HTR-8/SVneo (cell line): ENCODE results near the gene COL13A1.

Experiments
- DNase-seq: peaks from one replicate; pipeline ENCODE4 v3.0.0; 2011; ENCODE audit warnings: low spot score, mixed read lengths; ENCODE audit not compliant: insufficient read length
- FAIRE-seq: peaks from 2 replicates; lab custom pipeline; 2011; peaks lifted over from hg19 to GRCh38; lab: Jason Lieb, UNC

The COL13A1 gene

DNA sequence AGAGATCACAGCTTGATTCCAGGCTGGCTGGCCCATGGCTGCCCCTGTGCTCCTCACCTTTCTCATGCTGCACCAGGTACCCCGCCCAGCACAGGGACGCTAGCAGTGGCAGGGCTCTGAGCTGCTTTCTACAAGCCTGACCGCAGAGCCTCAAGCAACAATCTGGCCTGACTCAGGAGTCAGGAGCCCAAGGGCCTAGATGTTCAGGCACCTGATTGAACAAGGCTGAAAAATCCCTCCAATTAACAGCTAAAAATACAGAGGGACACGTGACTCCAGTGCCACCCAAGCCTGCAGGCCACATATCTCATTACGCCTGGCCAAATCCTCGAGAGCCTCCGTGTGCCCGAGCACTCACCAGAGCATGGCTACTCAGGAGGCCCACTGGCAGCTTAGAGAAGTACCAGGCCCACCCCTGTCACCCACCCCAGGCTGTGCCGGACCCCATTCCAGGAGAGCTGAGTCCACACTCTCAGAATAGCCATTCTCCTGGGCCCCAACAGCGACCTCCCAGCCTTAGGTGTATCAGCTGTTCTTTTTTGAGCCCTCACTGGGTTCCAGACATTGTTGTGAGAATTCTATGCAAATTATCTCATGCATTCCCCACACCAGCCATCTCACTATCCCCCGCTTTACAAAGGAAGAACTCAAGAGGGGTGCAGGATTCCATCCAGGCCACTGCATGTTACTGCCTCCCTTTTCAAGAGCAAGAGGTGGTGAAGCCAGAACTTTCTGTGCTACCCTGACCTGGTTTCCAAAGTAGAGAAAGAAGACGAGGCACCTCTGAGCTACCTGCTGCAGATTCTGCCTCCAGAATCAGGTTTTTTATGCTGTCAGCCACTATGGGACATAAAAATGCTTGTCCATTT lies 98.3 kb downstream of the COL13A1 start:
- DNase-seq: no peak
- no peak for FAIRE-seq

DNA sequence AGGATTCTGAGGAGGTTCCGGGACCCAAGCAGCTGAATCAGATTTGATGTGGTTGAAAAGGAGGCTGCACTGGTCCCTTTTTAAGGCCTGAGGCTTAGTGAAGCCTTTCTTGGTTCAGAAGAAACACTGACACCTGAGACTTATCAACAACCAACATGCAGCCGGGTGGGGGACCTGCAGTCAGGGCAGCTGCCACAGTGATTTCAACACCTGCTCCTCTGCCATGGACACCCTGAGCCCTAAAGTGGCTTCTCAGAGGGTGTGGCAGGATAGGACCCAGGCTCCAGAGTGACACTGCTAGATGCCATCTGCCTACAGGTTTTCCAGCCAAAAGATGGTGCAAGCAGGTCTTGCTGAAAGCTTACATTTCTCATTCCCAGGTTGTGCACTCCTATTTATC lies 99.3 kb downstream of the COL13A1 start:
- FAIRE-seq: no peak
- no peak for DNase-seq

DNA sequence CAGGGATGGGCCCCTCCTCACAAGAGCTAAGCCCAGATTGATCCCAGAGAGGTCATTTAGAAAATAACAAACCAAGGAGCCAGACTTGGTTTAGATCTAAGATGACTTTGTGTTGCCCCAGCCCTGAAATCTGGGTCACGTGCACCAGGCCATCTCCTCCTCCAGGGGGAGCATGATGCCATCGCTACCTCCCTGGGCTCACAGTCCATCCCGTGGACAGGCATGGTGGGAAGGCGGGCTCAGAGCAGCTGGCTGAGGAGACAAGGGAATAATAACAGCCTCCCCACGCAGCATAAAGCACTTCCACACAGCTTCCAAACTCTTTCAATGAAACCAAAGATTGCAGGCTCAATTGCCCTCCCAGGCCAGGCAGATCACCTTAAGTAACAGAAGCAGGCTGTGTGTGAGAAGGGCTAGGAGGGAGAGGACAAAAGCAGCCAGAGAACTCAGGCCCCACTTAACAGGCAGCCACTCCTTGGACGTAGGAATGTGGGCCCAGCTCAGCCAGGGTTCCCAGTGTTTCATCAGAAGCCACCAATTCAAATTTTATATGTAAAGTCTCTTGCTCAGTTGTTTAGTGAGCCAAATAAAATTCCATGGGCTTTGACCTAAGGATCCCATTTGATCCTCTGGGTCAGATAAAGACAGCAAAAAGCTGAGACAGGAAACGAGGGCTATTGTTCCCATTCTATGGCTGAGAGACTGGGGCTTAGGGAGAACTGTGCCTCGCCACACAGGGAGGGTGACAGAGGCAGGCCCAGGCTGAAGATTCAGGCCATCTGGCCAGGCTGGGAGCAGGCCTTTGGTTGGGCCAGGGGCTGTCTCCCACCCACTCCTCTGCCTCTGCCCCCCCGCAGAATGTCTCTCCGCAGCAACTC lies 100.2 kb downstream of the COL13A1 start:
- FAIRE-seq (peak; percentile 92), DNase-seq (peak; percentile 80)

DNA sequence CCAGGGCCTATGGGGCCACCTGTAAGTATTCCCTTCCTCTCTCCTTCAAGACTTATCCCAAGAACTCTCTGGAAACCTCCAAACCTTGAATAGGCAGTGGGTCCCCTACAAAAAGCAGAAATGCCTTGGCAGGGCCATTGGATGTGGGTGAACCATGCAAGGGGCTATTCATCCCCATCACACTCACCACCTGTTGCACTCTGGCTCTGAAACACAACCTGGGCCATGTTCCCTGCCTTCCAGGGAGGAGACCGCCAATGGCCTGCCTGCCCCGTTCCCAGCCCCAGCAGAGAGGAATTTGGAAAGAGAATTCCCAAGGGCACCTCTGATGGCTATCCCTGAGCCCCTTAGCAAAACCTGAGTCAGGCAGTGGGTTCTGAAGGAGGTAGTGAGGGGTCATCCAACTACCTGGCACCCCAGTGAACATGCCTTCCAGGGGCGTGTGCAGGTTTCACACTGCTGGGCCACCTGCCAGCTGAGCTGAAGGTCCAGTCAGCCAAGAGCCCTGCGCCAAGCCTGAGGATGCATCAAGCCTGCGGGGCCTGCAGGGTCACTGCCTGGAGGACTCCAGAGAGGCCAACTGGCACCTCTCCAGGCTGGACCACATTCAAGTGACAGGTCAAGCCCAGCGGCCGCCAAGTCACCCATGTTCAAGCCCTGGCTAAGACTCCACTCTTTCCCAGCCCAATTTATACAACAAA lies 101.3 kb downstream of the COL13A1 start:
- DNase-seq (no peak), FAIRE-seq (no peak)

DNA sequence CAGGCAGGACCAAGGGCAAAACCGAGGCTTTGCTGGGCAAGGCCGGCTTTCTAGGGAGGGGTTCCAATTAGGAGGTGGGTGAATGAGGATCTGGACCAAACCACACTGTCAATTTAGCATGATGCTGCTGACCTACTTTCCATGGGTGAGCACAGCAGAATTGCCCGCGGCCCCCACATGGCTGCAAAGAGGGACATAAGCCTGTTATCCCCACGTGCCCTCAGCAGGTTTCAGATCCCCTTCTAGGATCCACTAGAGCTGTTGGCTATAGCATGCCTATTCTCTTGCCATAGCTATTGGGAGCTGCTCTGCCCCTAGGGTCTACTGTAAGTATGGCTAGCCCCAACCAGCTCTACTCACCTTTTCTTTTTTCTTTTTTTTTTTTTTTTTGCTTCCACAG lies 102.8 kb downstream of the COL13A1 start:
- FAIRE-seq: no peak
- no peak for DNase-seq

DNA sequence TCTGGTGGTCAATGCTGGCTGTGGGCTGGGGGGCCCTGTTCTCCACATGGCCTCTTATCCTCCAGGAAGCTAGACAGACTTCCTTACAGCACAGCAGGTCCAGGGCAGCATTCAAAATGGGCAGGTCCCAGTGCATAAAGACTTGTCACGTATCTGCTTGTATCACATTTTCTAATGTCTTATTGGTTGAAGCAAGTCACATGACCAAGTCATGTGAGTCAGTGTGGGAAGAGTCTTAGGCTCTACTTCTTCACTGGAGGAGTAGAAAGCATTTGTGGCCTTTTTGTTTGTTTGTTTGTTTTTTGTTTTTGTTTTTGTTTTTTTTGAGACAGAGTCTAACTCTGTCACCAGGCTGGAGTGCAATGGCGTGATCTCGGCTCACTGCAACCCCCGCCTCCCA lies 104.7 kb downstream of the COL13A1 start:
- FAIRE-seq: no peak
- DNase-seq: no peak

DNA sequence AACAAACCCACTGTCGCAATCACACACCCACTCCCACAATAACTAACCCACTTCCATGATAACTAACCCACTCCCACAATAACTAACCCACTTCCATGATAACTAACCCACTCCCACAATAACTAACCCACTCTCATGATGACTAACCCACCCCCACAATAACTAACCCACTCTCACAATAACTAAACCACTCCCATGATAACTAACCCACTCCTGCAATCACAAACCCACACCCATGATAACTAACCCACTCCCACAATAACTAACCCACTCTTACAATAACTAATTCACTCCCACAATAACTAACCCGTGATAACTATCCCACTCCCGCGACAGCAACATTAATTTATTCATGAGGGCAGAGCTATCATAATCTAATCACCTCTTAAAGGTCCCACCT lies 105.8 kb downstream of the COL13A1 start:
- no peak for DNase-seq
- no peak for FAIRE-seq

DNA sequence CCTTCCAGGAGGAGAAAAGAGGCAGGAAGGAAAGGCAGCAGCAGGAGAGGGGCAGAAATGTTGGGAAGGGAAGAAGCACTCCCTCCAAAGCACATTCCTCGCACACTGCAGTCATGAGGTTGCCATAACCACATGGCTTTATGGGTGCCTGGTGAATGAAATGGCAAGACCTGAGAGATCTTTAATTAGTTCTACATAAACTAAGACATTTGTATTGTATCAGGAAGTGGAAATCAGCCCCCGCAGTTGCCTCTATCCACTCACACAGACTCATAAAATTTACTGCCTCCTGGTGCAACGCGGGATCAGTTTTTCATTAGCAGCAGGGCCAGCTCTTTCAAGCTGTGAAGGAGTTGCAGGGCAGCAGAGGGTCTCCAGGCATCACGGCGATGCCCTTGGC lies 106.4 kb downstream of the COL13A1 start:
- no peak for FAIRE-seq
- DNase-seq: no peak

DNA sequence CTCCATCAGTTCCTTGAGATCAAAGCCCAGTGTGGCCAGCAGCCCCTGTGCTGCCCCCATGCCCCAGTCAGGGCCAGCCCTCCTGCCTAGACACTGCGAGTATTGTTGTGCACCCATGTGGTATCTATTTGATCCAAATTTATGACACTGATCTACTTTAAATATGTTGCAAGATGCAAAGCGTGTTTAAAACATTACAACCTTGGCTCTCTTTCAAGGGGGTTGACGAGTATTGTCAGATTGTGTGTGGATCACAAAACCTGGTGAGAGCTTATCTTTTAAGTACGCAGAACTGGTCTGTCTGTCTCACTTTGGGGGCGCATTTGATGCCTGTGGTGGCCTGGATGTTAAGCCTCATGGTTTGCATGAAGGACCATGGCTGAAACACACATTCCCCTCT lies 108.9 kb downstream of the COL13A1 start:
- DNase-seq (no peak), FAIRE-seq (no peak)

DNA sequence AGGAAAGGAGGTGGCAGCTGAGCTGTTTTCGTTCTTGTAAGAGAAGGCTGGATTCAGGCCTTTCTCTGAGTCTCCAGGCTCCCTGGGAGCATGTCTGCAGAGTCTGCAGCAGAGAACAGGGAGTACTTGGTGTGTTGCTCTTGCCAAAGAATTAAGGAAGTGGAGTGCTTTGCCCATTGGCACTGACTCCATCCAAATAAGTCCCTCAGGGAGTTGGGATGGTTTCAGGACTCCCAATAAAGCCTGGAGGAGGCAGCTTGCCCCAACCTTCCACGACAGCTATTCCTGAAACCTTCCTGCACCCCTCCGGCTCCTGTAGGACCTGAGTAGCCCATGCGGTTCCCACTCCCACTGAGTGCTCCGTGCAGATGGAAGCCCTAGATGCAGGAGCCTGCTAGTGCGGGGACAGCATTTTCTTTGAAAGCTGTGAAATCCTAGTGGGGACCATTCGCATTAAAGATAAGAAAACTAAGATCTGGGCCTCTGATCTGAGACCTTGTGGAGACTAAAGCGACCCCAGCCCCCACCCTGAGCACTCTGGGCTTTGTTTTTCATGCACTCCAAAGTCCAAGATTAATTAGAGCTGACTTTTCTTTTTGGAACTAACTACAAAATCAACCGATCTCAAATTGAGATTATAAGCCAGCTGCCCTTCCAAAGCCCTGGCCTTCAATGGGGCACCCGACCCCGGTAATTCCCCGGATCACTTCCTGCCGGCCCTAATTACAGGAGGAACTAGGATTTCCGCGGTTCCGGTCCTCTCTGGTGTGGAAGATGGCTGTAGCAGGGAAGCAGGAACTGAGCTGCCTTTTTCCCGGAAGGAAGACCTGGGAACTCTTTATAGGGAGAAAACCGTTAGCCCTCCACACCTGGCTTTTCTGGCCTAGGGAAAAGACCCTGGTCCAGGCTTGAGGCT lies 110.2 kb downstream of the COL13A1 start:
- no peak for DNase-seq
- FAIRE-seq: no peak

DNA sequence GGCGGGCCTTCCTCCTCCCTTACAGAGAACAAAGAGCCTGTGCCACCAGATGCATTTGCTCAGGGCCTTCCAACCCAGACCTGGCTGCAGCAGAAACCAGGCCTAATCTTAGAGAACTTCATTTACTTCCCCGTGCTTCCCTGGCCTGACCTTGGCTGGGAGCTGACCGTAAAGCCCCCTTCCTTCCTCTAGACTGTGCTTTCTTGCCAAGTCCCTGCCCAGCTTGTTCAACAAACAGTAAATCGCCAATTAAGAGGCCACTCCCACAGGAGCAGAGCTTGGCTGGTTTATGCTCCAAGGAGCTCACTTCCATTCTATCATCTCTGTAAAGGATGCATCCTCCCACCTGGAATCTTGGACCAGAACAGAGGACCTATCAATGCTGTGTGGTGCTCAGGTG lies 110.9 kb downstream of the COL13A1 start:
- FAIRE-seq: no peak
- DNase-seq: no peak

DNA sequence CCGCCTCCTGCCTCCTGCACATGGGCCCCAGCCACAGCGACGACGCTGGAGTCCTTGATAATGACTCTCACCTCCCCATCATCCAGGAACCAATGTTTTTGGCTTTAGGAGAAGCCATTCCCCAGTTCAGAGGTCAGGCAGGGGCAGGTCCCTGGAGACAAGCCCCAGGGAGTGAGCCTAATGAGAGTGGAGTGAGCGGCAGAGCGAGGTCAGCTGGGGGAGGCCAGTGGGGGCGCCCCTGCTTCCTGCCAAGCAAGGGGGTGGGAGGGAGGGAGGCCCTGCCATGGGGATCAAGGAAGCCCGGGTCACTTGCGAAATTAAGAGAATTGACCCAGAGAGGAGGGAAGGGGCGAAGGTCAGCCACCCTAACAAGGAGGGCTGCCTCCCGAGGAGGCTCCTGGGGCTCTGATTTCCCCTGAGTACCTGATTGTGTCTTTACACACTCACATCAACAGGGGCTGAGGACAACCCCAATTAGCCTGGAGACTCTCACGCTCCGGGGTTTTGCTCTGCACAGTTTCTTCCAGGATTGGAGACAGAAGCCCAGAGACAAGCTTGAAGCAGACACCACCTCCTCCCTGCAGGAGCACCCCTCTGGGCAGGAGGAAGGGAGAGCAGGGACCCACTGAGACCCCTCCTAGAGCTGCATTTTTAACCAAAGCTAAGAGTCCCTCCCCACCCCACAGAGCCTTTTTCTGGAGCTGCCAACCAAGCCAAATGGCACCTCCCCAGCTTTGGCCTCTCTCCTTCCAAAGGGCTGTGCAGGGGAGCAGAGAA lies 112.1 kb downstream of the COL13A1 start:
- no peak for DNase-seq
- no peak for FAIRE-seq

DNA sequence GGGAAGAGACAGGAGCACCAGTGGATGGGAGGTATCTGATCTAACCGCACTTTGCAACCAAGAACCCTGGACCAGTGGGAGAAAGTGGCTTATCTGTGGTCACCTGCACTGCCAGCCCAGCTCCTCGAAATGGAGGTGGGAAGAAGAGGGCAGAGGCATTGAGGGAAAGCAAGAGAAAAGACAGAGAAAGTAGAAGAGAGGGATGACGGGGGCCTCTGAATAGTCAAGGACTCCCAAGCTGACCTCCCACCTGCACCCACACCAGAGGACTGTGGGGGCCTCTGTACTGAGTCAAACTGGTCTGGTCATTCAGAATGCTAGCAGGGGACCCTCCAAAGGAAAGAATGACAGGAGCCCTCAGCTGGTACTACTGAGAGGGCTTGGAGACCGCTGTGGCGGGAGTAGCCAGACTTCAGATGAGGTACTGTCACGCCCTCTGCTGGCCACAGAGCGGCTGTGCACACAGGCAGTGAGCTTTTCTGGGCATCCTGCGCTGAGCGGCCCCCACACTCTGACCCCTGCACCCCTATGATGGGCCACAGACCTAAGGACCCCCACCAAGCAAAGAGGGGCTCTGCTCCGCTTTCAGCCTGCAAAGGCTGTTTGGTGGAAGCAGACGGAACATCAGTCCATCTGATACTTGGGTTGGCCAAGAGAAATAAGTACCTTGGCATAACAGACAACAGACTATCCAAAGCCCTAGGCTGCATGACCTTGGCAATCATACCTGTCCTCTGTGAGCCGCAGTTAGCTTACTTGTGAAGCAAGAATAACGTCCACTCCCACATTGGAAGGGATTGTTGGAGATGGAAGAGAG lies 112.9 kb downstream of the COL13A1 start:
- peak; percentile 82 for DNase-seq
- FAIRE-seq: peak; percentile 76

DNA sequence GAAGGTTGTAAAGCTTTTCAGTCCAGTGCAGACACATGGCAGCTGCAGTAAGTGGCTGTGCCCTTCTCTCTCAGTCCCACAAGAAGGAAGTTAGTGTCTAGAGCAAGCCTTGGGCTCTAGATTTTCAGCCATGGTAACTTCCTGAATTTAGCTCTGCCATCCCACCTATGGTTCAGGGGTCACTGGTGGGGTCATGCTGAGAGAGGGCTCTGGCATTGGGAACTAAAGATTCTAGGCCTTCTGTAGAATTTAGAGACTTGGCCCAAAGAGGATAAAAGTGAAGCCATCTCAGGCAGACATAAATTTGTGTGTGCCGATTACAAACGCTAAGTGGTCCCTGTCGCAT lies 113.5 kb downstream of the COL13A1 start:
- FAIRE-seq (no peak), DNase-seq (no peak)

DNA sequence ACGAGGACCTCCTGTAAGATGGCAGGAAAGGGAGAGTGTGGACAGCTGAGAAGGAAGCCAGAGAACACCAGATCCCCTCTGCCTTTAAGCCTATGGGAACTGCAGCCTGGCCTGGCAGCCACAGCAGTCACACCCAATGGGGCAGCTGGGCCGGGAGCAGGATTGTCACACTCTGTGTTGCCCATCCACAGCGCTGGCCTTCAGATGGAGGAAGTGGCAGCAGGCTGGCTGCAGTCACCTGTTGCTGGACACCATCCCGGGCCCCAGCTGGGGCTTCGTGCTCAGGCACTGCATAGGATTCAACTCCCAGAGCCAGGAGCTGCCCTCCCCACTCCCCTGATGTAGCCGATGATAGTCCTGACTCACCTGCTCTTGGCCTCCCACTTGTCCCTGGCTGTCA lies 114.4 kb downstream of the COL13A1 start:
- DNase-seq: no peak
- no peak for FAIRE-seq

DNA sequence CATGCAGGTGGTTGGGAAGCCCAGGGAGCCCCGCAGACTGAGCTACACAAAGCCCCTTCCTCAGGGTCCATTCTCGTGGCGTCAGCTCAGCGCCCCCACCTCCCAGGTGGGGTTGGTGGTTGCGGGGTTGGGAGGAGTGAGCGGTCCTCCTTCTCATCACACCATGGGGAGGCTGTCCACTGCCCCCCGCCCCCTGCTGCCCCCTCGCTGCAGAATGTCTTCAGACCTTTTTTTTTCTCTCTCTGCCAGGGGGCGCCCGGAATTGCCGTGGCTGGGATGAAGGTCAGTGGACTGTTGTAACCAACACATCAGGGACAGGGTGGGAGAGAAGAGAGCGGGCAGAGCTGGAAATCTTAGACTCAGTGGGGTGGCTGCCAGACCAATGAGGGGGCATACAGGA lies 116.3 kb downstream of the COL13A1 start:
- DNase-seq (no peak), FAIRE-seq (no peak)

DNA sequence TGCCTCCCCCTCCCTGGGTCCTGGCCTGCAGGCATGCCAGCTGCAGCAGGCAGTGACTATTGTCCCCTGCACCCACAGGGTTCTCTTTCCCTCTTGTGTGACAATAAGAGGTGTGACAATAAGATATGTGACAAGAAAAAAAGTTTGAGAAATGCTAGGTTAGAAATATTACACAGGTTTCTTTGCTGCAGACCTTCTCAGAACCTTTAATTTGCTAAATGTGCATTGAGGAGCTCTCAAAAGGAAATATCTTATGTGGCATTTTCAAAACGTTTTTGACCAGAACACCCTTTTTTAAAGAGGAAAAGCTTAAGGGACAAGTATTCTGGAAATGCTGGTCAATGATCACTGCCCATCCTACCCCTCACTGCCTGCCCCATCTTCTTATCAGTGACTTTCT lies 117.5 kb downstream of the COL13A1 start:
- DNase-seq (no peak), FAIRE-seq (no peak)

DNA sequence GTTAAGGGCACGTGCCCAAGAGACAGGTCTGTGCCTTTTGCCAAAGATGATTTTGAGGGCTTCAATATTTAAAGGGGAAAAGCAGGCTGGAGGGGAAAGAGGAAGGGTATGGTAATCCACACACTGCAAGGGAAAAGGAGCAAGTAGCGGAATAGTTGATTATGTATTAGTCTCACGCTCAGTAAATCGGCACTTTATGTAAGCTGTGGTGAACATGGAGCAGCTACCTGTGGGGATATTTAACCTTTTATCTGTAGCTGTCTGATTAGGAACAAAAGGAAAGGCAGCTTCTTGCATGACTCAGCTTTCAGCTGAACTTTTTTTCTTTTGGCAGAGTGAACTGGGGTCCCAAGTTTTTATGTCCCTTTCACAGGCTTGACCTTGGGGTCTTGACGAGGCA lies 123.4 kb downstream of the COL13A1 start:
- DNase-seq: no peak
- FAIRE-seq: no peak
